HepG2 (cell line): ENCODE measurements around the gene PCP4L1. TPM values are rescaled to one million over a fixed set of nuclear protein-coding genes. Genes with fewer than 3 reads are reported as not detected.
A peak's percentile ranks its signal among the peaks of the same experiment; 100 is the strongest.

Experiments used
- ATAC-seq: fragments of 200-7000 bp; cut with Tn5 transposase; 3 replicates; pipeline ENCODE4 v1.9.1; 2020; ENCODE audit warnings: mild to moderate bottlenecking, moderate library complexity
- BruUV-seq: library from RNA; stranded (reverse); fragments of 400-500 nt; replicated peaks from 2 replicates; lab custom pipeline; 2021; lab: Mats Ljungman, UMichigan
- CTCF ChIA-PET: fragments of 300-600 bp; formaldehyde crosslinking; extraction: SDS; loops from one replicate; lab custom pipeline; 2021; ENCODE audit warnings: low total read pairs, inconsistent platforms, low intra/inter-chr PET ratio; lab: Yijun Ruan, JAX
- POLR2A ChIA-PET: fragments of 350-600 bp; sonication (Branson Sonifier 250); formaldehyde crosslinking; loops from one replicate; lab custom pipeline; 2020; ENCODE audit warnings: antibody characterized with exemption, inconsistent platforms; lab: Yijun Ruan, JAX
- DNase-seq: peaks from one replicate; pipeline ENCODE4 v3.0.0-alpha.2; 2015; ENCODE audit warnings: low spot score
- FAIRE-seq: peaks from 3 replicates; lab custom pipeline; 2011; peaks lifted over from hg19 to GRCh38; lab: Jason Lieb, UNC
- H2AFZ ChIP-seq: one replicate; pipeline ENCODE4 v1.6.1; 2011; ENCODE audit warnings: low read length, inconsistent platforms
- H3K27ac ChIP-seq: fragments of 300-600 bp; 3 replicates; pipeline ENCODE4 v1.8.0; 2011; ENCODE audit warnings: mixed run types, mild to moderate bottlenecking, mixed read lengths, low read length, inconsistent platforms; ENCODE audit not compliant: insufficient read depth; ENCODE audit errors: extremely low read length
- H3K27me3 ChIP-seq, 2 experiments: fragments of 200-600 bp in 1 of 2; 2 replicates in 1 of 2; 3 replicates in 1 of 2; pipeline versions ENCODE4 v1.6.0 to v1.8.0; 2011; ENCODE audit warnings: low read length in 2 of 2, mild to moderate bottlenecking in 2 of 2, moderate library complexity in 2 of 2, inconsistent platforms in 1 of 2; ENCODE audit not compliant: insufficient read depth in 2 of 2, control insufficient read depth in 1 of 2
- H3K36me3 ChIP-seq, 2 experiments: fragments of 200-600 bp in 1 of 2; replicated peaks in 1 of 2; 2 replicates in 1 of 2; 3 replicates in 1 of 2; pipeline versions ENCODE4 v1.5.1 to v1.8.0; 2011; ENCODE audit warnings: low read length in 2 of 2, inconsistent platforms in 1 of 2; ENCODE audit not compliant: insufficient read depth in 2 of 2, control insufficient read depth in 1 of 2
- H3K4me1 ChIP-seq: 2 replicates; pipeline ENCODE4 v1.5.1; 2012; ENCODE audit warnings: low read length, inconsistent platforms; ENCODE audit not compliant: insufficient read depth
- H3K4me2 ChIP-seq: 2 replicates; pipeline ENCODE4 v1.6.0; 2011; ENCODE audit warnings: low read depth, low read length, inconsistent platforms
- H3K4me3 ChIP-seq, 3 experiments: fragments of 200-600 bp in 1 of 3; sonication (generic), shearing (Covaris generic) in 1 of 3; replicated peaks in 1 of 3; 2 replicates each; pipeline ENCODE4 v1.5.1; 2011 to 2016; ENCODE audit warnings: low read length in 3 of 3, inconsistent platforms in 2 of 3, low read depth in 2 of 3, mild to moderate bottlenecking in 2 of 3, control low read depth in 1 of 3, mixed read lengths in 1 of 3; ENCODE audit not compliant: insufficient read depth in 1 of 3
- H3K79me2 ChIP-seq: one replicate; pipeline ENCODE4 v1.6.1; 2011; ENCODE audit warnings: low read length, inconsistent platforms; ENCODE audit not compliant: insufficient read depth
- H3K9ac ChIP-seq: 2 replicates; pipeline ENCODE4 v1.6.0; 2011; ENCODE audit warnings: mild to moderate bottlenecking, low read depth, low read length, inconsistent platforms; ENCODE audit not compliant: insufficient read depth
- H3K9me3 ChIP-seq: 2 replicates; pipeline ENCODE4 v1.5.1; 2012; ENCODE audit warnings: mild to moderate bottlenecking, low read length
- H4K20me1 ChIP-seq: 2 replicates; pipeline ENCODE4 v1.6.0; 2011; ENCODE audit warnings: inconsistent platforms, mild to moderate bottlenecking, low read length, moderate library complexity; ENCODE audit not compliant: insufficient read depth
- AGO2 ChIP-seq: fragments of 200-400 bp; formaldehyde crosslinking; optimal IDR thresholded peaks from 2 replicates; pipeline ENCODE3; 2017; ENCODE audit warnings: mild to moderate bottlenecking, low read depth, low read length, moderate library complexity
- CEBPB ChIP-seq: IDR thresholded peaks from 2 replicates; pipeline ENCODE4 v1.6.1; 2011; ENCODE audit warnings: low read depth, low read length, improper control_type of control experiment, borderline replicate concordance
- KMT2B ChIP-seq: IDR thresholded peaks from 2 replicates; pipeline ENCODE4 v1.6.1; 2016; ENCODE audit warnings: missing genetic modification reagents, missing compliant biosample characterization
- MAFF ChIP-seq: IDR thresholded peaks from 2 replicates; pipeline ENCODE4 v1.6.1; 2011; ENCODE audit warnings: low read depth, low read length, improper control_type of control experiment
- MYNN ChIP-seq: sonication (generic); formaldehyde crosslinking; IDR thresholded peaks from 2 replicates; pipeline ENCODE4 v1.4.0; 2020; ENCODE audit warnings: mild to moderate bottlenecking, low read depth, missing genetic modification reagents
- MZF1 ChIP-seq: sonication (generic); formaldehyde crosslinking; IDR thresholded peaks from 2 replicates; pipeline ENCODE4 v1.8.1; 2023; ENCODE audit warnings: mild to moderate bottlenecking, missing genetic modification reagents, borderline replicate concordance
- PHF21A ChIP-seq: sonication (generic); formaldehyde crosslinking; IDR thresholded peaks from 2 replicates; pipeline ENCODE4 v1.5.0; 2020; ENCODE audit warnings: mild to moderate bottlenecking, missing genetic modification reagents
- POLR2G ChIP-seq: fragments of 200-400 bp; formaldehyde crosslinking; IDR thresholded peaks from 2 replicates; pipeline ENCODE4 v1.6.1; 2018; ENCODE audit warnings: mild to moderate bottlenecking, low read depth, low read length, moderate library complexity
- RAD51 ChIP-seq: fragments of 450-650 bp; IDR thresholded peaks from 2 replicates; pipeline ENCODE4 v1.6.1; 2016; ENCODE audit warnings: borderline replicate concordance
- RBFOX2 ChIP-seq: fragments of 200-400 bp; formaldehyde crosslinking; IDR thresholded peaks from 2 replicates; pipeline ENCODE4 v1.6.1; 2017; ENCODE audit warnings: low read depth, mild to moderate bottlenecking, low read length
- RFXANK ChIP-seq: IDR thresholded peaks from 2 replicates; pipeline ENCODE4 v1.6.1; 2016
- XRCC5 ChIP-seq: fragments of 200-400 bp; formaldehyde crosslinking; optimal IDR thresholded peaks from 2 replicates; pipeline ENCODE3; 2017; ENCODE audit warnings: mild to moderate bottlenecking, low read length
- ZFP62 ChIP-seq: sonication (generic); formaldehyde crosslinking; IDR thresholded peaks from 2 replicates; pipeline ENCODE4 v1.4.0; 2020; ENCODE audit warnings: missing genetic modification reagents
- ZFY ChIP-seq: sonication (generic); formaldehyde crosslinking; IDR thresholded peaks from 2 replicates; pipeline ENCODE4 v1.4.0; 2020; ENCODE audit warnings: missing genetic modification reagents
- ZMYM2 ChIP-seq: sonication (generic); formaldehyde crosslinking; IDR thresholded peaks from 2 replicates; pipeline ENCODE4 v1.8.0; 2022; ENCODE audit warnings: mild to moderate bottlenecking, missing genetic modification reagents
- ZNF556 ChIP-seq: sonication (generic); formaldehyde crosslinking; IDR thresholded peaks from 2 replicates; pipeline ENCODE4 v1.4.0; 2020; ENCODE audit warnings: mild to moderate bottlenecking, missing genetic modification reagents, borderline replicate concordance
- ZNF558 ChIP-seq: sonication (generic); formaldehyde crosslinking; IDR thresholded peaks from 2 replicates; pipeline ENCODE4 v1.9.0; 2022; ENCODE audit warnings: mild to moderate bottlenecking, missing genetic modification reagents, borderline replicate concordance
- ZNF607 ChIP-seq: sonication (generic); formaldehyde crosslinking; IDR thresholded peaks from 2 replicates; pipeline ENCODE4 v1.5.1; 2020; ENCODE audit warnings: missing genetic modification reagents, mild to moderate bottlenecking, borderline replicate concordance
- ZNF660 ChIP-seq: sonication (generic); formaldehyde crosslinking; IDR thresholded peaks from 2 replicates; pipeline ENCODE4 v1.5.1; 2020; ENCODE audit warnings: mild to moderate bottlenecking, low read depth, missing genetic modification reagents, borderline replicate concordance
- ZNF670 ChIP-seq: sonication (generic); formaldehyde crosslinking; IDR thresholded peaks from 2 replicates; pipeline ENCODE4 v1.8.0; 2022; ENCODE audit warnings: mild to moderate bottlenecking, missing genetic modification reagents, borderline replicate concordance
- ZNF749 ChIP-seq: sonication (generic); formaldehyde crosslinking; IDR thresholded peaks from 2 replicates; pipeline ENCODE4 v1.8.0; 2022; ENCODE audit warnings: mild to moderate bottlenecking, missing genetic modification reagents, moderate library complexity, borderline replicate concordance
- ZNF766 ChIP-seq: sonication (generic); formaldehyde crosslinking; IDR thresholded peaks from 2 replicates; pipeline ENCODE4 v1.5.0; 2020; ENCODE audit warnings: missing genetic modification reagents, borderline replicate concordance
- WGBS: methylation state at CpG from one replicate; pipeline ENCODE4 v1.1.6; 2017; ENCODE audit warnings: low lambda C conversion rate; 5-methylcytosine and 5-hydroxymethylcytosine counted together
- in situ Hi-C: cut with HindIII; loops from 2 replicates; pipeline ENCODE4 v1.10.0; 2017; ENCODE audit warnings: low pct_unique_long_range_greater_than_20kb; ENCODE audit not compliant: extremely low pct_ligation_motif_present
- intact Hi-C: fragments of 100-400 bp; cut with micrococcal nuclease; formaldehyde crosslinking; loops from one replicate; pipeline ENCODE4 v1.10.0; 2022; ENCODE audit not compliant: unreplicated experiment
- polyA plus RNA-seq, 8 experiments: library from polyadenylated mRNA; depleted of rRNA in 3 of 8; stranded (reverse) in 7 of 8; unstranded in 1 of 8; fragments of >200 nt; fragmentation: Illumina TruSeq in 4 of 8; extraction: Trizol in 4 of 8; gene quantifications; 2 replicates each; pipeline versions ENCODE4 v1.2.1 to v1.2.3, GENCODE V29; 2011 to 2016; ENCODE audit warnings: low read depth in 4 of 8, missing spikeins in 1 of 8, mixed read lengths in 1 of 8; ENCODE audit not compliant: insufficient read depth in 1 of 8
- total RNA-seq, 5 experiments: library from RNA; depleted of rRNA; stranded (reverse); fragments of >200 nt; fragmentation: Illumina TruSeq; extraction: Trizol; gene quantifications; 2 replicates each; pipeline ENCODE4 v1.2.3, GENCODE V29; 2016; ENCODE audit warnings: low read depth in 1 of 5
- TF ChIP-seq, protein P1 (sequence below): IDR thresholded peaks from 2 replicates; pipeline ENCODE4 v1.6.1; 2016; ENCODE audit warnings: low read depth
- TF ChIP-seq, protein P2 (sequence below): sonication (generic); formaldehyde crosslinking; conservative IDR thresholded peaks from 2 replicates; pipeline ENCODE4 v1.8.1; 2023; ENCODE audit warnings: missing genetic modification reagents

PCP4L1 gene
- total and polyA plus RNA-seq, 2 of the 13 experiments (the other 11 are each of a cell fraction or from before 2014, with no cell fraction given): 0.28 TPM; not detected in 1

DNA sequence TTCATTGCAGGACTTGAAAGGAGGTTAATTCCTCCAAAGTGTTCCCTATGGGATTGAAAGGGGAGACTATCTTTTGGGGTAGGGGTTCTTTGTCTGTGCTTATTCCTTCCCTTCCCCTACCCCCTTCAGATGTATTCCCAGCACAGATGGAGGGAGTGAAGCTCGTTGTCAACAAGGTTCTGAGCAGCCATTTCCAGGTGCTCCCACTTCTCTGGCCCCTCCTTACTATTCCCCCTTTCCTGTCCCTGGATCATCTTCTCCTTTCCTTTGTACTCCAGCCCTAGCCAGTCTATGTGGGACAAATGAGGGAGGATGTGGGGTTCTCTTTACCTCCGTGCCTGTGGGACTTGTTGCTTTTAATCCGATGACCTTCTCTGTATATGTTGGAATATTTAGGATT, 31.8 kb upstream of the PCP4L1 start:
- H3K27me3 ChIP-seq: no peaks in the 10 kb centered on the region; a peak in 1 of 5 replicates
- H4K20me1 ChIP-seq: peaks cover 11% of the 10 kb centered on the region
- peak overlapping the region; percentile 92 for H3K4me2 ChIP-seq
- peak overlapping the region; percentile 69 for H3K27ac ChIP-seq
- H3K79me2 ChIP-seq: peaks cover 32% of the 10 kb centered on the region
- POLR2A ChIA-PET: interaction anchor here (1.3 to 12.5 kb wide), 9 partner anchors 11 to 163 kb away, joined by 3 to 357 read pairs (median 23); partner anchors contain the start of genes FCER1G, NDUFS2, NR1I3 and SDHC
- ATAC-seq (no peak), DNase-seq (no peak), FAIRE-seq (no peak)
- H3K9me3 ChIP-seq: no peaks in the 10 kb centered on the region
- peak overlapping the region; percentile 74 for H3K9ac ChIP-seq
- in situ Hi-C loops (loop anchor here (5.0 to 10.0 kb wide), 2 partner anchors 66 to 158 kb away; no protein-coding TSS in a partner anchor), intact Hi-C loops (loop anchor here (1.0 to 5.0 kb wide), 5 partner anchors 12 to 156 kb away; partner anchors contain the start of genes NR1I3 and SDHC)
- 35% methylated on average over 3 of the region's 3 CpGs for WGBS
- H3K4me3 ChIP-seq: peak overlapping the region; percentile 81 to 82 (median 81)
- H3K4me1 ChIP-seq: peaks cover 53% of the 10 kb centered on the region
- H2AFZ ChIP-seq: no peak overlapping the region
- H3K36me3 ChIP-seq: peaks cover 13 to 49% of the 10 kb centered on the region in 2 experiments
- CTCF ChIA-PET: interaction anchor here (0.9 to 3.7 kb wide), 5 partner anchors 15 to 155 kb away, joined by 3 to 36 read pairs (median 4); partner anchors contain the start of gene CFAP126
- BruUV-seq: no TSS peak
- TF ChIP-seq ZNF558: no peak
- no peak for TF ChIP-seq RAD51
- TF ChIP-seq POLR2G: peak; percentile 26; the same call in 1 of the 2 replicates
- no peak for TF ChIP-seq ZNF660 (CRISPR knock-in tag)
- TF ChIP-seq KMT2B (CRISPR knock-in tag): no peak
- TF ChIP-seq, protein P1, sequence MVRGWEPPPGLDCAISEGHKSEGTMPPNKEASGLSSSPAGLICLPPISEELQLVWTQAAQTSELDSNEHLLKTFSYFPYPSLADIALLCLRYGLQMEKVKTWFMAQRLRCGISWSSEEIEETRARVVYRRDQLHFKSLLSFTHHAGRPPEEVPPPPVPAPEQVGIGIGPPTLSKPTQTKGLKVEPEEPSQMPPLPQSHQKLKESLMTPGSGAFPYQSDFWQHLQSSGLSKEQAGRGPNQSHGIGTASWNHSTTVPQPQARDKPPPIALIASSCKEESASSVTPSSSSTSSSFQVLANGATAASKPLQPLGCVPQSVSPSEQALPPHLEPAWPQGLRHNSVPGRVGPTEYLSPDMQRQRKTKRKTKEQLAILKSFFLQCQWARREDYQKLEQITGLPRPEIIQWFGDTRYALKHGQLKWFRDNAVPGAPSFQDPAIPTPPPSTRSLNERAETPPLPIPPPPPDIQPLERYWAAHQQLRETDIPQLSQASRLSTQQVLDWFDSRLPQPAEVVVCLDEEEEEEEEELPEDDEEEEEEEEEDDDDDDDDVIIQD (CRISPR knock-in tag): no peak
- no peak for TF ChIP-seq CEBPB
- no peak for TF ChIP-seq ZFP62 (CRISPR knock-in tag)
- peak; percentile 62 for TF ChIP-seq RBFOX2
- TF ChIP-seq XRCC5: no peak
- TF ChIP-seq ZNF607 (CRISPR knock-in tag): no peak
- no peak for TF ChIP-seq ZNF556 (CRISPR knock-in tag)
- no peak for TF ChIP-seq RFXANK
- no peak for TF ChIP-seq PHF21A (CRISPR knock-in tag)
- TF ChIP-seq AGO2: no peak
- no peak for TF ChIP-seq ZNF749
- TF ChIP-seq, protein P2, sequence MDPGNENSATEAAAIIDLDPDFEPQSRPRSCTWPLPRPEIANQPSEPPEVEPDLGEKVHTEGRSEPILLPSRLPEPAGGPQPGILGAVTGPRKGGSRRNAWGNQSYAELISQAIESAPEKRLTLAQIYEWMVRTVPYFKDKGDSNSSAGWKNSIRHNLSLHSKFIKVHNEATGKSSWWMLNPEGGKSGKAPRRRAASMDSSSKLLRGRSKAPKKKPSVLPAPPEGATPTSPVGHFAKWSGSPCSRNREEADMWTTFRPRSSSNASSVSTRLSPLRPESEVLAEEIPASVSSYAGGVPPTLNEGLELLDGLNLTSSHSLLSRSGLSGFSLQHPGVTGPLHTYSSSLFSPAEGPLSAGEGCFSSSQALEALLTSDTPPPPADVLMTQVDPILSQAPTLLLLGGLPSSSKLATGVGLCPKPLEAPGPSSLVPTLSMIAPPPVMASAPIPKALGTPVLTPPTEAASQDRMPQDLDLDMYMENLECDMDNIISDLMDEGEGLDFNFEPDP (CRISPR knock-in tag): 0 out of 2 replicates have a peak, but pooled peaks have one; percentile 8
- no peak for TF ChIP-seq MZF1 (CRISPR knock-in tag)
- TF ChIP-seq ZNF766 (CRISPR knock-in tag): no peak
- TF ChIP-seq ZFY (CRISPR knock-in tag): peak; percentile 7
- TF ChIP-seq ZMYM2 (CRISPR knock-in tag): no peak
- no peak for TF ChIP-seq MYNN (CRISPR knock-in tag)
- no peak for TF ChIP-seq MAFF
- TF ChIP-seq ZNF670 (CRISPR knock-in tag): no peak
